K562 (cell line): ENCODE measurements around the gene DAPK1. TPM values are rescaled to one million over a fixed set of nuclear protein-coding genes. Genes with fewer than 3 reads are reported as not detected.

Experiments
- EGR1 ChIP-seq: fragments of 450-650 bp; conservative IDR thresholded peaks from 2 replicates; pipeline ENCODE4 v1.6.1; 2017; ENCODE audit warnings: mild to moderate bottlenecking
- ESRRA ChIP-seq: fragments of 450-650 bp; IDR thresholded peaks from 2 replicates; pipeline ENCODE4 v1.6.1; 2014; ENCODE audit warnings: low read depth, mild to moderate bottlenecking, moderate library complexity, borderline replicate concordance
- ETV1 ChIP-seq: fragments of 450-650 bp; conservative IDR thresholded peaks from 2 replicates; pipeline ENCODE4 v1.6.1; 2016; ENCODE audit warnings: missing genetic modification characterization, control low read depth, low read depth, missing compliant biosample characterization
- FOXK2 ChIP-seq, 2 experiments: fragments of 450-650 bp; IDR thresholded peaks in 1 of 2; conservative IDR thresholded peaks in 1 of 2; 2 replicates each; pipeline ENCODE4 v1.6.1; 2016; ENCODE audit warnings: low read depth in 2 of 2, mild to moderate bottlenecking in 1 of 2
- HINFP ChIP-seq: fragments of 450-650 bp; conservative IDR thresholded peaks from 2 replicates; pipeline ENCODE4 v1.6.1; 2016; ENCODE audit warnings: missing genetic modification characterization, low read depth, mild to moderate bottlenecking, control low read depth, missing compliant biosample characterization
- MAX ChIP-seq: sonication (generic); formaldehyde crosslinking; IDR thresholded peaks from 2 replicates; pipeline ENCODE4 v1.9.0; 2022; ENCODE audit warnings: mild to moderate bottlenecking, missing genetic modification reagents
- MGA ChIP-seq: fragments of 450-650 bp; IDR thresholded peaks from 2 replicates; pipeline ENCODE4 v1.6.1; 2016; ENCODE audit warnings: mild to moderate bottlenecking, moderate library complexity
- NCOR1 ChIP-seq: fragments of 450-650 bp; IDR thresholded peaks from 2 replicates; pipeline ENCODE4 v1.6.1; 2016; ENCODE audit warnings: mild to moderate bottlenecking, moderate library complexity
- NFIC ChIP-seq: fragments of 450-650 bp; IDR thresholded peaks from 2 replicates; pipeline ENCODE4 v1.6.1; 2017; ENCODE audit warnings: mild to moderate bottlenecking, inconsistent platforms
- RUNX1 ChIP-seq: sonication (generic); IDR thresholded peaks from 2 replicates; pipeline ENCODE4 v1.6.1; 2016; ENCODE audit warnings: antibody characterized with exemption, low read depth
- SMARCA4 ChIP-seq: fragments of 450-650 bp; IDR thresholded peaks from 2 replicates; pipeline ENCODE4 v1.6.1; 2016
- TAF1 ChIP-seq: IDR thresholded peaks from 2 replicates; pipeline ENCODE4 v1.6.1; 2011; ENCODE audit warnings: mild to moderate bottlenecking, low read length, moderate library complexity; ENCODE audit not compliant: insufficient read depth, control insufficient read depth, severe bottlenecking; ENCODE audit errors: extremely low read depth
- TAL1 ChIP-seq: fragments of 450-650 bp; IDR thresholded peaks from 2 replicates; pipeline ENCODE4 v1.6.1; 2016; ENCODE audit warnings: mild to moderate bottlenecking
- TARDBP ChIP-seq: fragments of 450-650 bp; IDR thresholded peaks from 2 replicates; pipeline ENCODE4 v1.6.1; 2016
- ZNF347 ChIP-seq: fragments of 450-650 bp; formaldehyde crosslinking; IDR thresholded peaks from 2 replicates; pipeline ENCODE4 v1.4.0; 2020; ENCODE audit warnings: low read depth, mild to moderate bottlenecking, moderate library complexity
- ZNF507 ChIP-seq: conservative IDR thresholded peaks from 2 replicates; pipeline ENCODE4 v1.6.1; 2017; ENCODE audit warnings: missing genetic modification characterization, missing compliant biosample characterization
- polyA plus RNA-seq, 8 experiments: library from polyadenylated mRNA; depleted of rRNA in 4 of 8; stranded (reverse) in 5 of 8; unstranded in 3 of 8; fragments of >200 nt; fragmentation: Nextera tagmentation in 2 of 8; fragmentation: Illumina TruSeq in 1 of 8; extraction: Ambion mirVana in 2 of 8; extraction: Trizol in 1 of 8; gene quantifications; 2 replicates each; pipeline versions ENCODE4 v1.2.1 to v1.2.3, GENCODE V29; 2011 to 2014; ENCODE audit warnings: inconsistent platforms in 1 of 8, missing spikeins in 1 of 8
- total RNA-seq, 7 experiments: library from RNA; depleted of rRNA in 6 of 7; stranded (reverse); fragments of >200 nt in 6 of 7; fragmentation: Illumina TruSeq in 2 of 7; extraction: Trizol in 2 of 7; gene quantifications; 2 replicates each; pipeline versions ENCODE4 v1.2.1 to v1.2.3, GENCODE V29; 2011 to 2021; ENCODE audit warnings: low replicate concordance in 1 of 7

Gene DAPK1
- total and polyA plus RNA-seq, 9 of the 15 experiments (the other 6 are each of a cell fraction or from before 2014, with no cell fraction given): 1.7 to 26.4 (median 15.8) TPM

GRCh38 chr9:87516222-87516925, 18.7 kb downstream of the DAPK1 start (continued):
- TF ChIP-seq MGA (peak; percentile 32; the same call in 1 of the 2 replicates), TAL1 (peak; percentile 74), MAX (peak; percentile 39; the same call in 1 of the 2 replicates), TARDBP (no peak), NCOR1 (peak; percentile 85), ETV1 (tag) (peak; percentile 55), RUNX1 (no peak), FOXK2 (conservative IDR thresholded peaks at IDR 0.05 in 1 of 2, IDR thresholded peaks at IDR 0.05 in 1 of 2; ENCODE audit: low read depth in 2 of 2) (0 out of 4 replicates have a peak, but pooled peaks of 1 of the 2 experiments have one; percentile 18), EGR1 (no peak), ZNF507 (no peak), TAF1 (no peak), NFIC (peak; percentile 68), ESRRA (peak; percentile 85), HINFP (tag) (no peak), ZNF347 (CRISPR knock-in tag) (no peak), SMARCA4 (peak; percentile 89)
